Heart left ventricle (tissue), 16 donors: Measurements from ENCODE around the gene ABCA6. TPM values are rescaled to one million over a fixed set of nuclear protein-coding genes. Genes with fewer than 3 reads are reported as not detected.
"Not testable (repeated sequence)": the region's sequence is repeated elsewhere in the genome, so short reads cannot be mapped to it uniquely, and the experiment has no call there.

Experiments
- ATAC-seq, 4 donors: fragments of 200-7000 bp; cut with Tn5 transposase; one replicate each; pipeline ENCODE4 v1.9.1; 2020 to 2022; ENCODE audit warnings: moderate library complexity in 4 of 4, mild to moderate bottlenecking in 3 of 4, moderate number of reproducible peaks in 1 of 4
- DNase-seq, 5 donors: peaks; one replicate each; pipeline ENCODE4 v3.0.0-alpha.2; 2020
- H3K27ac ChIP-seq, 12 donors: fragments of 200-600 bp; sonication (generic) in 4 of 12; one replicate each; pipeline versions ENCODE4 v1.5.0 to v1.8.0; 2016 to 2022; ENCODE audit warnings: mild to moderate bottlenecking in 2 of 12
- H3K27me3 ChIP-seq, 9 donors: fragments of 200-600 bp; sonication (generic) in 2 of 9; one replicate each; pipeline versions ENCODE4 v1.5.1 to v1.8.0; 2016 to 2022; ENCODE audit warnings: mild to moderate bottlenecking in 3 of 9
- H3K36me3 ChIP-seq, 9 donors: fragments of 200-600 bp; sonication (generic) in 2 of 9; one replicate each; pipeline versions ENCODE4 v1.5.0 to v1.8.0; 2018 to 2022; ENCODE audit warnings: mild to moderate bottlenecking in 2 of 9
- H3K4me1 ChIP-seq, 12 donors: fragments of 200-600 bp; sonication (generic) in 4 of 12; one replicate each; pipeline versions ENCODE4 v1.5.0 to v1.8.0; 2016 to 2022; ENCODE audit warnings: mild to moderate bottlenecking in 3 of 12
- H3K4me3 ChIP-seq, 12 donors: fragments of 200-600 bp; sonication (generic) in 4 of 12; one replicate each; pipeline versions ENCODE4 v1.5.0 to v1.8.0; 2017 to 2022; ENCODE audit warnings: mild to moderate bottlenecking in 9 of 12, moderate library complexity in 4 of 12
- H3K9me3 ChIP-seq, 12 donors: fragments of 200-600 bp; sonication (generic) in 4 of 12; one replicate each; pipeline versions ENCODE4 v1.5.0 to v1.8.0; 2016 to 2022; ENCODE audit warnings: mild to moderate bottlenecking in 1 of 12
- POLR2A ChIP-seq, 2 donors: fragments of 450-650 bp; IDR thresholded peaks; one replicate each; pipeline ENCODE4 v1.6.1; 2017; ENCODE audit warnings: antibody characterized with exemption in 2 of 2, mild to moderate bottlenecking in 2 of 2, moderate library complexity in 2 of 2
- WGBS, 4 donors: extraction: QIAGEN DNeasy Blood & Tissue Kit in 2 of 4; methylation state at CpG; one replicate each; pipeline versions ENCODE4 v1.1.5 to v1.1.7; 2013 to 2018; 5-methylcytosine and 5-hydroxymethylcytosine counted together
- intact Hi-C, 10 donors: fragments of 100-400 bp; cut with DNase I; formaldehyde crosslinking; loops; one replicate each; pipeline versions ENCODE4 v1.11.1 to v1.14.2; 2022
- polyA plus RNA-seq, 2 donors: library from polyadenylated mRNA; stranded (reverse); fragments of 200-250 nt; gene quantifications; one replicate each; pipeline ENCODE4 v1.2.3, GENCODE V29; 2013
- total RNA-seq, 9 donors: library from RNA; depleted of rRNA in 2 of 9; stranded (reverse); fragments of >200 nt in 2 of 9; fragmentation: NEBNext Ultra II Directional in 3 of 9; extraction: Animal tissue kit (Norgen Biotek cat#: 25700) in 3 of 9; gene quantifications; one replicate each; pipeline versions ENCODE4 v1.1.0 to v1.2.4, GENCODE V29; 2016 to 2023
- TF ChIP-seq, protein P1 (sequence below), 12 donors: fragments of 200-600 bp; sonication (generic) in 4 of 12; IDR thresholded peaks; one replicate each; pipeline versions ENCODE4 v1.5.0 to v1.8.0; 2018 to 2022; ENCODE audit warnings: antibody characterized with exemption in 12 of 12, mild to moderate bottlenecking in 5 of 12
- donor health status: ischemic (EF 13 %, LVEDD 7.1; RV severe dilation, severe dysfunction).
- donor health status: healthy with polysubstance abuse.
- donor health status: DM: no; HTN: yes; CAD: no.
- donor health status: DM: no; HTN: no; CAD: no.
- donor health status: ischemic (EF 25% LVEDD 6.9; RV normal size, moderate dysfunction).
- donor health status: ischemic (EF 25% LVEDD 5.7; RV mildly dilated, moderate dysfunction).
- donor health status: healthy.
- donor health status: DM: yes; HTN: yes; CAD: no.
- donor health status: ischemic (EF 35%, LVEDD 5.7; RV mildly dilated, moderate dysfunction).
- donor health status: nonischemic (EF 11% LVEDD 7.7; RV severe dilation, severe dysfunction).
- donor health status: DM: yes; HTN: yes; CAD: no.
- donor health status: PGD.
- donor health status: ischemic (EF 29% LVEDD 5.4; RV normal size, mild dysfunction).
- donor health status: nonischemic (EF 23%, LVEDD 6.1; RV moderate dilation, normal function).

The ABCA6 gene
- total and polyA plus RNA-seq, 11 donors, result 5.7 to 30.1 (median 18.0) TPM

DNA sequence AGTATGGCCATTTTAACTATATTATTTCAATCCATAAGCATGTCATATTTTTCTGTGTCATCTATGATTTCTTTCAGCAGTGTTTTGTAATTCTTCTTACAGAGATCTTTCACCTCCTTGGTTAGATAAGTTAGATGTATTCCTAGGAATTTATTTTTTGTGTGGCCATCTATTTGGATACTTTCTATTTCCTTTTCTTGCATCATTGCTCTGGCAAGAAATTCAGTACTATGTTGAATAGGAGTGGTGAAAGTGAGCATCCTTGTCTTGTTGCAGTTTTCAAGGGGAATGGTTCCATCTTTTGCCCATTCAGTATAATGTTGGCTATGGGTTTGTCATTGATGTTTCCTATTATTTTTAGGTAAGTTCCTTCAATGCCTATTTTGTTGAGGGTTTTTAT is 65.9 kb downstream of the ABCA6 start:
- Histone ChIP-seq H3K36me3 (peaks cover 0 to 44% (median 18%) of the 10 kb centered on the region in 9 donors), H3K9me3 (peaks cover 0 to 45% (median 12%) of the 10 kb centered on the region in 12 donors), H3K27me3 (no peaks in the 10 kb centered on the region), H3K4me3 (no peak overlapping the region), H3K4me1 (peaks cover 0 to 4% (median 0%) of the 10 kb centered on the region in 12 donors), H3K27ac (no peak overlapping the region)
- ATAC-seq (no peak), DNase-seq (no peak)
- TF ChIP-seq POLR2A (IDR thresholded peaks at IDR 0.05), result no peak
- TF ChIP-seq, protein P1, sequence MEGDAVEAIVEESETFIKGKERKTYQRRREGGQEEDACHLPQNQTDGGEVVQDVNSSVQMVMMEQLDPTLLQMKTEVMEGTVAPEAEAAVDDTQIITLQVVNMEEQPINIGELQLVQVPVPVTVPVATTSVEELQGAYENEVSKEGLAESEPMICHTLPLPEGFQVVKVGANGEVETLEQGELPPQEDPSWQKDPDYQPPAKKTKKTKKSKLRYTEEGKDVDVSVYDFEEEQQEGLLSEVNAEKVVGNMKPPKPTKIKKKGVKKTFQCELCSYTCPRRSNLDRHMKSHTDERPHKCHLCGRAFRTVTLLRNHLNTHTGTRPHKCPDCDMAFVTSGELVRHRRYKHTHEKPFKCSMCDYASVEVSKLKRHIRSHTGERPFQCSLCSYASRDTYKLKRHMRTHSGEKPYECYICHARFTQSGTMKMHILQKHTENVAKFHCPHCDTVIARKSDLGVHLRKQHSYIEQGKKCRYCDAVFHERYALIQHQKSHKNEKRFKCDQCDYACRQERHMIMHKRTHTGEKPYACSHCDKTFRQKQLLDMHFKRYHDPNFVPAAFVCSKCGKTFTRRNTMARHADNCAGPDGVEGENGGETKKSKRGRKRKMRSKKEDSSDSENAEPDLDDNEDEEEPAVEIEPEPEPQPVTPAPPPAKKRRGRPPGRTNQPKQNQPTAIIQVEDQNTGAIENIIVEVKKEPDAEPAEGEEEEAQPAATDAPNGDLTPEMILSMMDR (IDR thresholded peaks at IDR 0.05), result no peak
- intact Hi-C loops, result no loop called here

DNA sequence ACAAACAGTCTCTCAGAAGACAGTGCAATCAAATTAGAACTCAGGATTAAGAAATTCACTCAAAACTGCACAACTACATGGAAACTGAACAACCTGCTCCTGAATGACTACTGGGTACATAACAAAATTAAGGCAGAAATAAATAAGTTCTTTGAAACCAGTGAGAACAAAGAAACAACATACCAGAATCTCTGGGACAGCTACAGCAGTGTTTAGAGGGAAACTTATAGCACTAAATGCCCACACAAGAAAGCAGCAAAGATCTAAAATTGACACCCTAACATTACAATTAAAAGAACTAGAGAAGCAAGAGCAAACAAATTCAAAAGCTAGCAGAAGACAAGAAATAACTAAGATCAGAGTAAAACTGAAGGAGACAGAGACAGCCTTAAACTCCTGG is 68.3 kb downstream of the ABCA6 start:
- not testable (repeated sequence) for ATAC-seq
- H3K9me3 ChIP-seq, result peaks cover 0 to 45% (median 12%) of the 10 kb centered on the region in 12 donors

DNA sequence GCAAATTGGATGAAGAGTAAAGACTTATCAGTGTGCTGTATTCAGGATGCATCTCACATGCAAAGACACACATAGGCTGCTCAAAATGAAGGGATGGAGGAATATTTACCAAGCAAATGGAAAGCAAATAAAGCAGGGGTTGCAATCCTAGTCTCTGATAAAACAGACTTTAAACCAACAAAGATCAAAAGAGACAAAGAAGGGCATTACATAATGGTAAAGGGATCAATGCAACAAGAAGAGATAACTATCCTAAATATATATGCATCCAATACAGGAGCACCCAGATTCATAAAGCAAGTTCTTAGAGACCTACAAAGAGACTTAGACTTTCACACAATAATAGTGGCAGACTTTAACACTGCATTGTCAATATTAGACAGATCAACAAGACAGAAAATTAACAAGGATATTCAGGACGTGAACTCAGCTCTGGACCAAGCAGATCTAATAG is 68.9 kb downstream of the ABCA6 start:
- DNase-seq, H3K4me3 ChIP-seq, intact Hi-C loops, H3K27me3 ChIP-seq, H3K27ac ChIP-seq, ATAC-seq: not testable (repeated sequence)
- H3K36me3 ChIP-seq, result peaks cover 0 to 15% (median 2%) of the 10 kb centered on the region in 9 donors
- H3K9me3 ChIP-seq, result peaks cover 0 to 45% (median 12%) of the 10 kb centered on the region in 12 donors
- peaks cover 0 to 17% (median 0%) of the 10 kb centered on the region in 12 donors for H3K4me1 ChIP-seq
- 85 to 93% (median 90%) methylated on average over 1 of the region's 1 CpG for WGBS, 4 donors

More for the DNA sequence above, 68.3 kb downstream of the ABCA6 start:
- H3K27ac ChIP-seq, intact Hi-C loops, H3K4me3 ChIP-seq, H3K27me3 ChIP-seq, DNase-seq: not testable (repeated sequence)
- Histone ChIP-seq H3K4me1 (peaks cover 0 to 13% (median 0%) of the 10 kb centered on the region in 12 donors), H3K36me3 (peaks cover 0 to 20% (median 5%) of the 10 kb centered on the region in 9 donors)

DNA sequence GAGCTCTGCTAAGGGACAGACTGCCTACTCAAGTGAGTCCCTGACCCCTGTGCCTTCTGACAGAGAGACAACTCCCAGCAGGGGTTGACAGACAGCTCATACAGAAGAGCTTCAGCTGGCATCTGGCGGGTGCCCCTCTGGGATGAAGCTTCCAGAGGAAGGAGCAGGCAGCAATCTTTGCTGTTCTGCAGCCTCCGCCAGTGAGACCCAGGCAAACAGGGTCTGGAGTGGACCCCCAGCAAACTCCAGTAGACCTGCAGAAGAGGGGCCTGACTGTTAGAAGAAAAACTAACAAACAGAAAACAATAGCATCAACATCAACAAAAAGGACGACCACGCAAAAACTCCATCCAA is 70.5 kb downstream of the ABCA6 start:
- 86 to 94% (median 88%) methylated on average over 4 of the region's 4 CpGs for WGBS, 4 donors
- H3K27ac ChIP-seq, H3K27me3 ChIP-seq, intact Hi-C loops, H3K36me3 ChIP-seq, ATAC-seq, DNase-seq, H3K4me3 ChIP-seq: not testable (repeated sequence)
- Histone ChIP-seq H3K4me1 (peaks cover 0 to 19% (median 0%) of the 10 kb centered on the region in 12 donors), H3K9me3 (peaks cover 0 to 37% (median 11%) of the 10 kb centered on the region in 12 donors)

GRCh38 chr17:69070378-69071232 is 71.1 kb downstream of the ABCA6 start:
- Histone ChIP-seq H3K9me3 (peaks cover 0 to 31% (median 11%) of the 10 kb centered on the region in 12 donors), H3K4me1 (peaks cover 0 to 22% (median 0%) of the 10 kb centered on the region in 12 donors)
- ATAC-seq, H3K27me3 ChIP-seq, DNase-seq, H3K4me3 ChIP-seq, H3K36me3 ChIP-seq, H3K27ac ChIP-seq, intact Hi-C loops: not testable (repeated sequence)
- 66 to 77% (median 70%) methylated on average over 12 of the region's 12 CpGs for WGBS, 4 donors

DNA sequence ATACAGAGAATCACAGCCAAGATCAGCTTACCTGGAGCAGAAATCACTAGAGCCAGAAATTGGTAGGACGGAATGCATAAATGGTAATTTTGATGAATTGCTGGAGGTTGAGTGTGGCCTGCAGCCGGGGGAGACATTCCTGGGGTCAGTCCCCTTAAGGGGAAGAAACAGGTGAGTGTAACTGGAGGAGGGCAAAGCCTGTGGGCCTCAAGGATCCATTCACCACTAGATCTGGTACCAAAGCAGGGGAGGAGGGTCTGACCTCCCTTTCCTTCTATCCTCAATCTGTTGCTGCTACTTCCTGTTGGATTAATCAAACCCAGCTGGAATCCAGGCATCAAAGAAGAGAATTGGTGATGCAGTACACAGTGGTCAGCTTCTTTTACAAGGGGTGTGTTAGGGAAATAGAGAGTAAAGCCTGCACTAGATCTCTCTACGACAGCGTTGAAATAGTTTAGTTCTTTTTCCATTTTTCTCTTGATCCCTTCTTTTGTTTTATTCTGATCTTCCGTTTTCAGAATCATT is 72.4 kb downstream of the ABCA6 start:
- ATAC-seq, result no peak
- intact Hi-C loops, result no loop called here
- H3K27ac ChIP-seq, result no peak overlapping the region
- no peaks in the 10 kb centered on the region for H3K36me3 ChIP-seq
- no peak for DNase-seq
- no peaks in the 10 kb centered on the region for H3K27me3 ChIP-seq
- H3K9me3 ChIP-seq, result peaks cover 0 to 18% (median 2%) of the 10 kb centered on the region in 12 donors
- no peak overlapping the region for H3K4me3 ChIP-seq
- no peak for TF ChIP-seq POLR2A (IDR thresholded peaks at IDR 0.05)
- TF ChIP-seq, protein P1 (IDR thresholded peaks at IDR 0.05), result no peak
- H3K4me1 ChIP-seq, result peaks cover 0 to 32% (median 0%) of the 10 kb centered on the region in 12 donors
- WGBS, 4 donors, result 87 to 92% (median 91%) methylated on average over 5 of the region's 5 CpGs
